HEK293 (cell line): ENCODE data around the gene P4HA3.

ENCODE experiments used
- CTCF ChIA-PET: fragments of 350-600 bp; formaldehyde crosslinking; extraction: SDS; loops from one replicate; lab custom pipeline; 2021; ENCODE audit warnings: antibody characterized with exemption; lab: Yijun Ruan, JAX
- POLR2A ChIA-PET: fragments of 300-600 bp; formaldehyde crosslinking; extraction: SDS; loops from one replicate; lab custom pipeline; 2020; ENCODE audit warnings: antibody characterized with exemption, inconsistent platforms; lab: Yijun Ruan, JAX
- H3K27ac ChIP-seq: fragments of 200-500 bp; sonication (Bioruptor generic); 2 replicates; pipeline ENCODE4 v1.5.1; 2014; ENCODE audit warnings: low read depth, low read length, control low read depth, inconsistent platforms; ENCODE audit errors: extremely low read depth
- H3K36me3 ChIP-seq, 2 experiments: fragments of 200-500 bp in 1 of 2; sonication (Bioruptor generic) in 1 of 2; 1 replicate in 1 of 2; 2 replicates in 1 of 2; pipeline ENCODE4 v1.5.1; 2014 to 2017; ENCODE audit warnings: inconsistent platforms in 2 of 2, low read length in 2 of 2; ENCODE audit not compliant: control insufficient read depth in 2 of 2, insufficient read depth in 1 of 2
- H3K4me1 ChIP-seq: fragments of 200-500 bp; sonication (Bioruptor generic); 2 replicates; pipeline ENCODE4 v1.5.1; 2014; ENCODE audit warnings: mild to moderate bottlenecking, low read length, inconsistent platforms; ENCODE audit not compliant: control insufficient read depth, insufficient read depth
- H3K4me3 ChIP-seq: 2 replicates; pipeline ENCODE4 v1.5.1; 2011; ENCODE audit warnings: low read depth, mild to moderate bottlenecking, control low read depth, low read length, moderate library complexity
- H3K9me3 ChIP-seq: fragments of 200-500 bp; sonication (Bioruptor generic); 2 replicates; pipeline ENCODE4 v1.5.1; 2014; ENCODE audit warnings: low read depth, low read length, inconsistent platforms; ENCODE audit not compliant: control insufficient read depth, insufficient read depth
- KLF16 ChIP-seq: fragments of 450-650 bp; formaldehyde crosslinking; IDR thresholded peaks from 2 replicates; pipeline ENCODE4 v1.5.1; 2017; ENCODE audit warnings: missing biosample characterization, missing genetic modification characterization
- MYNN ChIP-seq: fragments of 450-650 bp; formaldehyde crosslinking; IDR thresholded peaks from 2 replicates; pipeline ENCODE4 v1.5.1; 2016; ENCODE audit warnings: missing biosample characterization, missing genetic modification characterization, borderline replicate concordance
- MZF1 ChIP-seq: fragments of 450-650 bp; formaldehyde crosslinking; IDR thresholded peaks from 2 replicates; pipeline ENCODE4 v1.5.1; 2017; ENCODE audit warnings: missing biosample characterization, missing genetic modification characterization, borderline replicate concordance
- TSHZ1 ChIP-seq: fragments of 450-650 bp; formaldehyde crosslinking; IDR thresholded peaks from 2 replicates; pipeline ENCODE4 v1.5.1; 2016; ENCODE audit warnings: missing biosample characterization, missing genetic modification characterization, borderline replicate concordance
- ZBTB1 ChIP-seq: fragments of 450-650 bp; formaldehyde crosslinking; IDR thresholded peaks from 2 replicates; pipeline ENCODE4 v1.5.1; 2016; ENCODE audit warnings: missing biosample characterization, missing genetic modification characterization
- ZNF112 ChIP-seq: fragments of 450-650 bp; formaldehyde crosslinking; IDR thresholded peaks from 2 replicates; pipeline ENCODE4 v1.5.0; 2017; ENCODE audit warnings: missing biosample characterization, missing genetic modification characterization
- ZNF132 ChIP-seq: fragments of 450-650 bp; formaldehyde crosslinking; IDR thresholded peaks from 2 replicates; pipeline ENCODE4 v1.5.1; 2017; ENCODE audit warnings: missing biosample characterization, missing genetic modification characterization, borderline replicate concordance
- ZNF146 ChIP-seq: fragments of 450-650 bp; formaldehyde crosslinking; IDR thresholded peaks from 2 replicates; pipeline ENCODE4 v1.5.1; 2016; ENCODE audit warnings: missing biosample characterization, missing genetic modification characterization
- ZNF23 ChIP-seq: fragments of 450-650 bp; formaldehyde crosslinking; IDR thresholded peaks from 2 replicates; pipeline ENCODE4 v1.5.1; 2016; ENCODE audit warnings: missing biosample characterization, missing genetic modification characterization, borderline replicate concordance
- ZNF248 ChIP-seq: fragments of 450-650 bp; formaldehyde crosslinking; IDR thresholded peaks from 2 replicates; pipeline ENCODE4 v1.5.1; 2017; ENCODE audit warnings: missing biosample characterization, missing genetic modification characterization
- ZNF266 ChIP-seq: fragments of 450-650 bp; formaldehyde crosslinking; IDR thresholded peaks from 2 replicates; pipeline ENCODE4 v1.5.1; 2016; ENCODE audit warnings: missing biosample characterization, missing genetic modification characterization, low read depth
- ZNF350 ChIP-seq: fragments of 450-650 bp; formaldehyde crosslinking; IDR thresholded peaks from 2 replicates; pipeline ENCODE4 v1.5.0; 2017; ENCODE audit warnings: missing biosample characterization, mild to moderate bottlenecking, missing genetic modification characterization
- ZNF354C ChIP-seq: fragments of 450-650 bp; formaldehyde crosslinking; IDR thresholded peaks from 2 replicates; pipeline ENCODE4 v1.5.1; 2016; ENCODE audit warnings: missing biosample characterization, missing genetic modification characterization, low read depth, borderline replicate concordance
- ZNF37A ChIP-seq: fragments of 450-650 bp; IDR thresholded peaks from 2 replicates; pipeline ENCODE4 v1.5.1; 2018; ENCODE audit warnings: missing biosample characterization, missing genetic modification characterization
- ZNF423 ChIP-seq: fragments of 450-650 bp; formaldehyde crosslinking; IDR thresholded peaks from 2 replicates; pipeline ENCODE4 v1.5.1; 2016; ENCODE audit warnings: missing biosample characterization, missing genetic modification characterization
- ZNF501 ChIP-seq: fragments of 450-650 bp; formaldehyde crosslinking; IDR thresholded peaks from 2 replicates; pipeline ENCODE4 v1.5.1; 2016; ENCODE audit warnings: missing biosample characterization, missing genetic modification characterization
- ZNF561 ChIP-seq: fragments of 450-650 bp; IDR thresholded peaks from 2 replicates; pipeline ENCODE4 v1.5.1; 2018; ENCODE audit warnings: missing biosample characterization, missing genetic modification characterization, borderline replicate concordance
- ZNF660 ChIP-seq: fragments of 450-650 bp; IDR thresholded peaks from 2 replicates; pipeline ENCODE4 v1.5.1; 2018; ENCODE audit warnings: missing biosample characterization, mild to moderate bottlenecking, missing genetic modification characterization
- ZNF785 ChIP-seq: fragments of 450-650 bp; formaldehyde crosslinking; IDR thresholded peaks from 2 replicates; pipeline ENCODE4 v1.5.1; 2016; ENCODE audit warnings: missing biosample characterization, missing genetic modification characterization
- TF ChIP-seq, protein P1 (sequence below): fragments of 450-650 bp; formaldehyde crosslinking; IDR thresholded peaks from 2 replicates; pipeline ENCODE4 v1.5.1; 2016; ENCODE audit warnings: missing biosample characterization, missing genetic modification characterization
- TF ChIP-seq, protein P2 (sequence below): fragments of 450-650 bp; formaldehyde crosslinking; conservative IDR thresholded peaks from 2 replicates; pipeline ENCODE4 v1.5.1; 2016; ENCODE audit warnings: low read depth, missing biosample characterization, missing genetic modification characterization

P4HA3 gene

GRCh38 chr11:74339619-74340018 is 28.2 kb upstream of the P4HA3 start (continued):
- TF ChIP-seq TSHZ1 (tag by site-specific recombination) = no peak
- no peak for TF ChIP-seq ZNF660
- TF ChIP-seq ZNF350 (tag by site-specific recombination) = no peak
- TF ChIP-seq KLF16 = no peak
- no peak for TF ChIP-seq ZNF112 (tag by site-specific recombination)

GRCh38 chr11:74338963-74339362 is 27.5 kb upstream of the P4HA3 start:
- no peaks in the 10 kb centered on the region for H3K9me3 ChIP-seq
- H3K4me3 ChIP-seq = no peak overlapping the region
- H3K27ac ChIP-seq = no peak overlapping the region
- no peaks in the 10 kb centered on the region for H3K4me1 ChIP-seq
- no peaks in the 10 kb centered on the region for H3K36me3 ChIP-seq
- TF ChIP-seq, protein P1, sequence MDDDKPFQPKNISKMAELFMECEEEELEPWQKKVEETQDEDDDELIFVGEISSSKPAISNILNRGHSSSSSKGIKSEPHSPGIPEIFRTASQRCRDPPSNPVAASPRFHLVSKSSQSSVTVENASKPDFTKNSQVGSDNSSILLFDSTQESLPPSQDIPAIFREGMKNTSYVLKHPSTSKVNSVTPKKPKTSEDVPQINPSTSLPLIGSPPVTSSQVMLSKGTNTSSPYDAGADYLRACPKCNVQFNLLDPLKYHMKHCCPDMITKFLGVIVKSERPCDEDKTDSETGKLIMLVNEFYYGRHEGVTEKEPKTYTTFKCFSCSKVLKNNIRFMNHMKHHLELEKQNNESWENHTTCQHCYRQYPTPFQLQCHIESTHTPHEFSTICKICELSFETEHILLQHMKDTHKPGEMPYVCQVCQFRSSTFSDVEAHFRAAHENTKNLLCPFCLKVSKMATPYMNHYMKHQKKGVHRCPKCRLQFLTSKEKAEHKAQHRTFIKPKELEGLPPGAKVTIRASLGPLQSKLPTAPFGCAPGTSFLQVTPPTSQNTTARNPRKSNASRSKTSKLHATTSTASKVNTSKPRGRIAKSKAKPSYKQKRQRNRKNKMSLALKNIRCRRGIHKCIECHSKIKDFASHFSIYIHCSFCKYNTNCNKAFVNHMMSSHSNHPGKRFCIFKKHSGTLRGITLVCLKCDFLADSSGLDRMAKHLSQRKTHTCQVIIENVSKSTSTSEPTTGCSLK (tag by site-specific recombination) = no peak
- TF ChIP-seq ZNF248 (tag by site-specific recombination) = no peak
- TF ChIP-seq ZNF23 = no peak
- ChIA-PET POLR2A (no interaction called here), CTCF (no interaction called here)

DNA sequence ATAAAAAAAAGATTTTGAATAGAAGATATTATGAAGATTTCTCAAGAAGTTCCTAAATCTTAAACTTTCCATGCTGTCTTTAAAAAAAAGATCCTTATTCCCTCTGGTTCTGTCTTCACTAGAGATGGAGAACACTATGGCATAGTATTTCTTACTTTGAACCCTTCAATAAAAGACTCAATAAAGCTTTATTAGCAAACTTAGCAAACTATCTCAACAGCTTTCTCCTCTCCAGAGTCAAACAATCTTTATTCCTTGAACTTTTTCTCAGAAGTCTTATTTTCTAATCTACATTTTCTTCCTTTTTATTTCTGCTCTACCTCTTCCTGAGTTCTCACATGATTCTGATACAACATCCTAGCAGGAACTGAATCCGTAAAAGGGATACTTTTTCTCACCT is 21.8 kb upstream of the P4HA3 start:
- no peak overlapping the region for H3K27ac ChIP-seq
- no peaks in the 10 kb centered on the region for H3K36me3 ChIP-seq
- no peaks in the 10 kb centered on the region for H3K4me1 ChIP-seq
- ChIA-PET CTCF (interaction anchor here (0.8 to 1.6 kb wide), 2 partner anchors 11 to 78 kb away, joined by 6 to 7 read pairs; no protein-coding TSS in a partner anchor), POLR2A (no interaction called here)
- H3K4me3 ChIP-seq = no peak overlapping the region
- H3K9me3 ChIP-seq = no peaks in the 10 kb centered on the region
- TF ChIP-seq ZNF785 (tag by site-specific recombination) = no peak

GRCh38 chr11:74332291-74332690 is 20.9 kb upstream of the P4HA3 start:
- ChIA-PET CTCF (interaction anchor here (1.6 kb wide), 1 partner anchor 11 kb away, joined by 4 read pairs; no protein-coding TSS in a partner anchor), POLR2A (no interaction called here)
- no peaks in the 10 kb centered on the region for H3K4me1 ChIP-seq
- no peaks in the 10 kb centered on the region for H3K9me3 ChIP-seq
- H3K36me3 ChIP-seq = no peaks in the 10 kb centered on the region
- TF ChIP-seq ZNF561 (tag by site-specific recombination) (no peak), ZNF132 (tag by site-specific recombination) (no peak), ZNF37A (tag by site-specific recombination) (no peak), ZNF501 (no peak), MYNN (no peak), ZNF354C (tag by site-specific recombination) (no peak), MZF1 (tag by site-specific recombination) (no peak), ZBTB1 (no peak), ZNF423 (tag by site-specific recombination) (no peak), ZNF266 (tag by site-specific recombination) (no peak), ZNF146 (tag by site-specific recombination) (no peak)
- TF ChIP-seq, protein P2, sequence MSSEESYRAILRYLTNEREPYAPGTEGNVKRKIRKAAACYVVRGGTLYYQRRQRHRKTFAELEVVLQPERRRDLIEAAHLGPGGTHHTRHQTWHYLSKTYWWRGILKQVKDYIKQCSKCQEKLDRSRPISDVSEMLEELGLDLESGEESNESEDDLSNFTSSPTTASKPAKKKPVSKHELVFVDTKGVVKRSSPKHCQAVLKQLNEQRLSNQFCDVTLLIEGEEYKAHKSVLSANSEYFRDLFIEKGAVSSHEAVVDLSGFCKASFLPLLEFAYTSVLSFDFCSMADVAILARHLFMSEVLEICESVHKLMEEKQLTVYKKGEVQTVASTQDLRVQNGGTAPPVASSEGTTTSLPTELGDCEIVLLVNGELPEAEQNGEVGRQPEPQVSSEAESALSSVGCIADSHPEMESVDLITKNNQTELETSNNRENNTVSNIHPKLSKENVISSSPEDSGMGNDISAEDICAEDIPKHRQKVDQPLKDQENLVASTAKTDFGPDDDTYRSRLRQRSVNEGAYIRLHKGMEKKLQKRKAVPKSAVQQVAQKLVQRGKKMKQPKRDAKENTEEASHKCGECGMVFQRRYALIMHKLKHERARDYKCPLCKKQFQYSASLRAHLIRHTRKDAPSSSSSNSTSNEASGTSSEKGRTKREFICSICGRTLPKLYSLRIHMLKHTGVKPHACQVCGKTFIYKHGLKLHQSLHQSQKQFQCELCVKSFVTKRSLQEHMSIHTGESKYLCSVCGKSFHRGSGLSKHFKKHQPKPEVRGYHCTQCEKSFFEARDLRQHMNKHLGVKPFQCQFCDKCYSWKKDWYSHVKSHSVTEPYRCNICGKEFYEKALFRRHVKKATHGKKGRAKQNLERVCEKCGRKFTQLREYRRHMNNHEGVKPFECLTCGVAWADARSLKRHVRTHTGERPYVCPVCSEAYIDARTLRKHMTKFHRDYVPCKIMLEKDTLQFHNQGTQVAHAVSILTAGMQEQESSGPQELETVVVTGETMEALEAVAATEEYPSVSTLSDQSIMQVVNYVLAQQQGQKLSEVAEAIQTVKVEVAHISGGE (tag by site-specific recombination) = no peak
- H3K4me3 ChIP-seq = no peak overlapping the region
- no peak overlapping the region for H3K27ac ChIP-seq
